ENCODE measurements around the gene ZSCAN21. TPM values are rescaled to one million over a fixed set of nuclear protein-coding genes. Genes with fewer than 3 reads are reported as not detected.

Gene ZSCAN21
- polyA plus RNA-seq, 1 experiment, result 10.6 TPM

DNA sequence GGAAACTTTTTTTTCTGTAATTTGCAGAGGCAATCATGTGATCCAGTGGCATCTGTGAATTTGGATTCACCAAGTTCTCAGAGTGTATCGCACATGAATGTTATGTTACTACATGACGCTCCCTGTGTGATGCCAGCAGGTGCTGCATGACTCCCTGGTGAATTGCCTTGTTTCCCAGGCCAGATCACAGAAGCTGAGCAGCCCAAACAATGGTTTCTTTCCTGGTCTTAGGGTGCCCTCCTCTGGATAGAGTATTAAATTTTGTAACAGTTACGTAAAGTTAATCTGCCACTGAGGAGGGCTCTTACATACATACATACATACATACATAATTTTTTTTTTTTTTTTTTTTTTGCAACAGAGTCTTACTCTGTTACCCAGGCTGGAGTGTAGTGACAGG is 3.6 kb downstream of the ZSCAN21 start:
- POLR2A ChIA-PET, result no interaction called here
- CTCF ChIA-PET, result interaction anchor here (0.7 to 2.7 kb wide), 7 partner anchors 12 to 139 kb away, joined by 3 to 8 read pairs (median 3); partner anchors contain the start of gene TRIM4

DNA sequence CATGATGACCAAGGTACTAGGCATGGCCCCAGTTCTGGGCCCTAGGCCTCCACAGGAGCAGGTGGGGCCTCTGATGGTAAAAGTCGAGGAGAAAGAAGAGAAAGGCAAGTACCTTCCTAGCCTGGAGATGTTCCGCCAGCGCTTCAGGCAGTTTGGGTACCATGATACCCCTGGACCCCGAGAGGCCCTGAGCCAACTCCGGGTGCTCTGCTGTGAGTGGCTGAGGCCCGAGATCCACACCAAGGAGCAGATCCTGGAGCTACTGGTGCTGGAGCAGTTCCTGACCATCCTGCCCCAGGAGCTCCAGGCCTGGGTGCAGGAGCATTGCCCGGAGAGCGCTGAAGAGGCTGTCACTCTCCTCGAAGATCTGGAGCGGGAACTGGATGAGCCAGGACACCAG is 7.4 kb downstream of the ZSCAN21 start:
- no peak for DNase-seq (ENCODE audit: low read depth)
- Histone ChIP-seq H3K27me3 (ENCODE audit: control insufficient read depth, insufficient read depth, low read length) (no peaks in the 10 kb centered on the region), H3K4me3 (ENCODE audit: low read depth, low read length) (no peak overlapping the region), H3K36me3 (ENCODE audit: control insufficient read depth, insufficient read depth, low read length) (peaks cover 11% of the 10 kb centered on the region)
- ChIA-PET CTCF (interaction anchor here (1.3 kb wide), 1 partner anchor 28 kb away, joined by 4 read pairs; no protein-coding TSS in a partner anchor), POLR2A (no interaction called here)
- TF ChIP-seq, protein P1, sequence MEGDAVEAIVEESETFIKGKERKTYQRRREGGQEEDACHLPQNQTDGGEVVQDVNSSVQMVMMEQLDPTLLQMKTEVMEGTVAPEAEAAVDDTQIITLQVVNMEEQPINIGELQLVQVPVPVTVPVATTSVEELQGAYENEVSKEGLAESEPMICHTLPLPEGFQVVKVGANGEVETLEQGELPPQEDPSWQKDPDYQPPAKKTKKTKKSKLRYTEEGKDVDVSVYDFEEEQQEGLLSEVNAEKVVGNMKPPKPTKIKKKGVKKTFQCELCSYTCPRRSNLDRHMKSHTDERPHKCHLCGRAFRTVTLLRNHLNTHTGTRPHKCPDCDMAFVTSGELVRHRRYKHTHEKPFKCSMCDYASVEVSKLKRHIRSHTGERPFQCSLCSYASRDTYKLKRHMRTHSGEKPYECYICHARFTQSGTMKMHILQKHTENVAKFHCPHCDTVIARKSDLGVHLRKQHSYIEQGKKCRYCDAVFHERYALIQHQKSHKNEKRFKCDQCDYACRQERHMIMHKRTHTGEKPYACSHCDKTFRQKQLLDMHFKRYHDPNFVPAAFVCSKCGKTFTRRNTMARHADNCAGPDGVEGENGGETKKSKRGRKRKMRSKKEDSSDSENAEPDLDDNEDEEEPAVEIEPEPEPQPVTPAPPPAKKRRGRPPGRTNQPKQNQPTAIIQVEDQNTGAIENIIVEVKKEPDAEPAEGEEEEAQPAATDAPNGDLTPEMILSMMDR (IDR thresholded peaks at IDR 0.05; ENCODE audit: insufficient read depth, low read depth, low read length), result no peak

More for the DNA sequence above, 3.6 kb downstream of the ZSCAN21 start:
- TF ChIP-seq, protein P1 (IDR thresholded peaks at IDR 0.05; ENCODE audit: insufficient read depth, low read depth, low read length), result no peak
- no peak overlapping the region for H3K4me3 ChIP-seq (ENCODE audit: low read depth, low read length)
- DNase-seq (ENCODE audit: low read depth), result no peak
- H3K36me3 ChIP-seq (ENCODE audit: control insufficient read depth, insufficient read depth, low read length), result peaks cover 7% of the 10 kb centered on the region
- H3K27me3 ChIP-seq (ENCODE audit: control insufficient read depth, insufficient read depth, low read length), result no peaks in the 10 kb centered on the region

DNA sequence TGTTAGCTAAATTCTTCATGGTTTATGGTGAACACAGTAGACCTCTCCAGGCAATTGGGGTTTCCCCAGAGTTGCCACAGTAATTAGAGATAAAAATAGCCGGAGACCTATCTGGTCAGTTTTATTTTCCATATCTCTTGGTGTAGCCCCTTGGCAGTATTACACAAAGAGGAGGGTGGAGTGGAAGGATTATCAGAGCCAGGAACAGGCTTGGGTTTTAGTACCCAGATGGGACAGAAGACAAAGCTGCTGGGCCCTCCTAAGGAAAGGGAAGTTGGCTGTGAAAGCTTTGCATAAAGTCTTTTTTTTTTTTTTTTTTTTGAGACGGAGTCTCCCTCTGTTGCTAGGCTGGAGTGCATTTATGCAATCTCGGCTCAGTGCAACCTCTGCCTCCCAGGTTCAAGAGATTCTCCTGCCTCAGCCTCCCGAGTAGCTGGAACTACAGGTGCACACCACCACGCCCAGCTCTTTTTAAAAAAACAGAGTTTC is 9.7 kb downstream of the ZSCAN21 start:
- POLR2A ChIA-PET, result no interaction called here
- CTCF ChIA-PET, result interaction anchor here (0.6 to 1.1 kb wide), 2 partner anchors 23 to 424 kb away, joined by 3 to 5 read pairs; no protein-coding TSS in a partner anchor
- H3K27me3 ChIP-seq (ENCODE audit: control insufficient read depth, insufficient read depth, low read length), result no peaks in the 10 kb centered on the region
- no peak for DNase-seq (ENCODE audit: low read depth)
- TF ChIP-seq, protein P1 (IDR thresholded peaks at IDR 0.05; ENCODE audit: insufficient read depth, low read depth, low read length), result no peak
- H3K36me3 ChIP-seq (ENCODE audit: control insufficient read depth, insufficient read depth, low read length), result peaks cover 16% of the 10 kb centered on the region
- H3K4me3 ChIP-seq (ENCODE audit: low read depth, low read length), result no peak overlapping the region

- POLR2A ChIA-PET, result no interaction called here
- no peaks in the 10 kb centered on the region for H3K27me3 ChIP-seq (ENCODE audit: control insufficient read depth, insufficient read depth, low read length)
- H3K36me3 ChIP-seq (ENCODE audit: control insufficient read depth, insufficient read depth, low read length), result peaks cover 16% of the 10 kb centered on the region
- TF ChIP-seq, protein P1 (IDR thresholded peaks at IDR 0.05; ENCODE audit: insufficient read depth, low read depth, low read length), result no peak
- no peak overlapping the region for H3K4me3 ChIP-seq (ENCODE audit: low read depth, low read length)
- CTCF ChIA-PET, result interaction anchor here (1.0 kb wide), 1 partner anchor 71 kb away, joined by 3 read pairs; no protein-coding TSS in a partner anchor
- no peak for DNase-seq (ENCODE audit: low read depth)
Observed at GRCh38 chr7:100061518-100062193, 12.1 kb downstream of the ZSCAN21 start.

DNA sequence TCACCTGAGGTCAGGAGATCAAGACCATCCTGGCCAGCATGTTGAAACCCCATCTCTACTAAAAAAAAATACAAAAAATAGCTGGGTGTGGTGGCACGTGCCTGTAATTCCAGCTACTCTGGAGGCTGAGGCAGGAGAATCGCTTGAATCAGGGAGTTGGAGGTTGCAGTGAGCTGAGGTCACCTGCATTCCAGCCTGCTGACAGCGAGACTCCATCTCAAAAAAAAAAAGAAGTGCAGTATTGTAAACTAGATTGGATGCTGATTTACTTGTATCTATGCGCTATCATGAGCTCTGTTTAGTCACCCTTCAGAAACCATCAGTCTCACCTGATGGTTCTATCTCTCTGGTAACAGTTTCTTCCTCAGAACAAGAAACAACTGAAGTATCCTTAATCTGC is 13.8 kb downstream of the ZSCAN21 start:
- CTCF ChIA-PET, result no interaction called here
- no peak for DNase-seq (ENCODE audit: low read depth)
- H3K27me3 ChIP-seq (ENCODE audit: control insufficient read depth, insufficient read depth, low read length), result no peaks in the 10 kb centered on the region
- TF ChIP-seq, protein P1 (IDR thresholded peaks at IDR 0.05; ENCODE audit: insufficient read depth, low read depth, low read length), result no peak
- POLR2A ChIA-PET, result no interaction called here
- H3K36me3 ChIP-seq (ENCODE audit: control insufficient read depth, insufficient read depth, low read length), result peaks cover 10% of the 10 kb centered on the region
- no peak overlapping the region for H3K4me3 ChIP-seq (ENCODE audit: low read depth, low read length)
